ENCODE data around the gene PTGDR2.

- no peak for TF ChIP-seq CTCF (IDR thresholded peaks at IDR 0.05; ENCODE audit: low read depth, low read length)
- no peak for TF ChIP-seq EZH2phosphoT487 (IDR thresholded peaks at IDR 0.05; ENCODE audit: low read depth)
Observed at GRCh38 chr11:60876168-60876485, 20.4 kb upstream of the PTGDR2 start.

All from OCI-LY3 (cell line).